IPS-NIHi11 (cell line): Measurements from ENCODE around the gene ACTBL2.

Experiments used
- DNase-seq: peaks from one replicate; pipeline ENCODE4 v3.0.0; 2012; ENCODE audit warnings: mixed read lengths, low spot score

The ACTBL2 gene

DNA sequence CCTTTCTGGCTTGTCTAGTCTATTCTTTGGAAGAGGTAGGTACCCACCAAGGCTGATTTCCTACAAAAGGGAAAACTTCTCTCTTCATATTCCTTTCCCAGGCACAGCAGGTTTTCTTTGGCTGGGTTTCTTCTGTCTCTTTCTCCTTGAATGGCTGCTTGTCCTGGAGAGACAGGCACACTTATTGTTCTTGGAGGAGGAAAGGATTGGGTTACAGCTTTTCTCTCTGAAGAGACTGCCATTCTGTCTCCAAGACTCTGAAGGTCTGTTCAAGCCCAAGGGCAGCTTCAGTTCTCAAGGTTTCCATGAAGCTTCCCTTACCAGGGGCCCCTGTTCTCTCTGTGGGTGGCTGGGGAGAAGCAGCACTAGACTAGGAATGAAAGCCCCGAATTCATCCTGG, 33.9 kb downstream of the ACTBL2 start:
- no peak for DNase-seq

GRCh38 chr5:57448287-57448686, 34.3 kb downstream of the ACTBL2 start:
- DNase-seq, result no peak

DNA sequence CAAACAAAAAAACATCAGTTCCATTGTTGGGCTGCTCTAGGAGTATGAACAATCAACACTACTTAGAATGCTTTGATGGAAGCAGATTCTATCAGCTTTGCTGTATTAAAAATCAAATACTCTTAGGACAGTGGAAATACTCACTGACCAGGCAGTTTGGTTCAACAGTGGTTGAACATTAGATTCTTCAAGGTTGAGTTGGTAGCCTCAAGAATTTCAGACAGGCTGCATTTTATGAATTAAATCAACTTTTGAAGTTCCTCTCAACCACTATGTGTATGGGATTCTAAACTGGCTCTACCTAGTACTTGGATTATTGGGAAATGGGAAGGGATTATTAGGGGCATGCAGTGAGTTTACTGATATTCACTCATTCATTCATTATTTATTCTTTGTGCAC, 35.0 kb downstream of the ACTBL2 start:
- DNase-seq, result no peak

DNA sequence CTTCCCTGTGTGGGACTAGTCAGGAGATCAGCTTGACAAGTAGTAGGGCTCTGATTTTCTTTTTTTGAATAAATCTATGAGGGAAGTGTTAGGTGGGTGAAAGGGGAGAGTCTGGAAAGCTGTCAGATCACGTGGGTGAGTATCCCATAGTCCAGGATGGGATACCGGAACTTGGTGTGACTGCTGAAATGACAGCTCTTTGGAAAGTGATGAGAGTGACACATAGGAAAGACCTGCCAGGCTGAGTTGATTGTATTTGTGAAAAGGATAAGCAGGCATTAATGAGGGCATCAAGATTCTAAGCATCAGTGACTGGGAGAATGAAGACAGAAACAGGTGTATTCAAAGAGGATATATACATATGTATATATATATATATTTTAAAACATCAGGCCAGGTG, 35.6 kb downstream of the ACTBL2 start:
- DNase-seq, result no peak

GRCh38 chr5:57445705-57446037, 36.9 kb downstream of the ACTBL2 start:
- DNase-seq, result no peak

DNA sequence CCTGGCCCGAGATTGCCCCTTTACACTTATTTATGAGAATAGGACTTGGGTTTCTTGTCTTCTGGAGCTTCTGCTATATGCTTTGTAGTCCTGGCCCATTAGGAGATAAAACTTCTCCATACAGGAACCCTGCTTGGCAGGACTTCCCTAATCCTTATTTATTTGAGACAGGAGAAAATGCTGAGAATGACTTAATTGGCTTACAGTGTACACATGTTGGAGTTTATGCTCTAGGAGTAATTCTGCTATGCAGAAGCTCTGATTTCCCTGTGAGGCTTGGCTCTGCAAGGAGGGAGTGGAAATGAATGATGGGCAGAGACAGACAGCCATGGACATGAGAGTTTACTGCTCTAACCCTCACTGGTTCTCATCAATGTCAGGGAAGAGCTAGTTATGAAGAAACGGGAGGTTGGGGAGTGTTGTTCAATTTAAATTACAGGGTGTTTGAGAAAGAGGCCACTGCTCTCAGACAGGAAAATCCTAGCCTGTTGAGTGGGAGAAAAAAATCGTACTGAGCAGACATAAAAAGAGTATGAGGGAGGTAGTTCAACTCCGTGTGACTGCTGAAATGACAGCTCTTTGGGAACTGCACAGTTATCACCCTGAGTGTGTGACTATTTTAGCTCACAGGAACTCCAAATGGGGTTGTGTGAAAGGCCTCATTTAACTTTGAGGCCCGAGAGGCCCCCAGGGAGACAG, 37.5 kb downstream of the ACTBL2 start:
- no peak for DNase-seq

GRCh38 chr5:57442080-57442839, 40.4 kb downstream of the ACTBL2 start:
- no peak for DNase-seq

- no peak for DNase-seq
Observed at GRCh38 chr5:57441557-57441956, 41.1 kb downstream of the ACTBL2 start.

GRCh38 chr5:57439601-57440000, 43.0 kb downstream of the ACTBL2 start:
- no peak for DNase-seq

GRCh38 chr5:57437976-57438805, 44.4 kb downstream of the ACTBL2 start:
- no peak for DNase-seq

DNA sequence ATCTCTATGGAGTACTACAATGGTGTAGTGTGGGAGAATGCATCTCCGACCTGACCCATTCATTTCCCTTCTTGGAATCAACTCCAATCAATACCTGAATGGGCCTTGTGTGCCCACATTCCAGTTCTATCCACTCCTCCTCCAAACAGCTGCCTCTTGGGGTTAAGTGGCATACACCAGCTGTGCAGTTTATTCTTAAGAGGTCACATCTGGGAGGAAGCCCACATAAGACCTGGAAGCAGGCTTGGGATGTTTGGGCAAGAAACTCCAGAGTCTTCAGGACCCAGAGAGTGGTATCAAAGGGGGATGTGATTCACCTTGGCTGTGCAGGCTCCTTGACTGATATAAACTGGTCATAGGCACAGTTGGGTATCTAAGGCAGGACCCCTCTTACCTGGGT, 46.0 kb downstream of the ACTBL2 start:
- DNase-seq, result no peak

DNA sequence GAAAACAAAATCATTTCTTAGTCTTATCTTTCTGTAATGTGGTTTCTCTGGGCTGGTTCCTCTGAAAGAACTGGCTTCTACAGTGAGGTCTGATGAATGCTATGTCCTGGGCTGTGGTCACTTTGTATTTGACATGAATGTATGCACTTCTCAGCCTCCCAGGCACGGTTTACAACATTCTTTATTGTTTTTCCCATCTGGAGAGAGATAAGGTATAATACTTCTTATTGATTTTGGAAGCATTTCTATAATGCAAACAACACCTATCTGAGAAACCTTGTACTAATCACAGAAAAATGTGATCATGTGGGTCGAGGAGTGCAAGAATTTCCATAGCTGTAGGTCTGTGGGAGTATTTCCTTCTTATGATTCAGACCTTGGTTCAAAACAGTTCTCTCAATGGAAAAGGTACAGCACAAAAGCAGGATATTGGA, 46.9 kb downstream of the ACTBL2 start:
- DNase-seq, result no peak

DNA sequence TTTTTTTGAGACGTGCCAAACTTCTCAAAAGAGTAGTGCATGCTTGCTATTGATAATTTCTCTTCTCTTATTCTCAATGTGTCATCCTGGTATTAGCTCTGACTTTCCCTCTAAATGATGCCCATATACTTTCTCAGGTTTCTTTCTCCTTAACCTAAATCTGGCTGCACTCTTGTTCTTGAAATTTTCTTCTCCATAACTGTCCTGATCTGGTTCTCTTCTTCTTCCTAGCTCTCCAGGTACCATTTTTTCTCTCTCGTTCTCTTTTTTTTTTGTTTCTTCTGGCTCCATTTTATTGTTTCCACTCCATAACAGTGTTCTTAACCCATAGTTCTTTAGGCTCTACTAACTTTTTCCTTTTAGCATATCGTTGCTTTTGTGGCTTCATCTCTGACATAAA, 47.9 kb downstream of the ACTBL2 start:
- no peak for DNase-seq

DNA sequence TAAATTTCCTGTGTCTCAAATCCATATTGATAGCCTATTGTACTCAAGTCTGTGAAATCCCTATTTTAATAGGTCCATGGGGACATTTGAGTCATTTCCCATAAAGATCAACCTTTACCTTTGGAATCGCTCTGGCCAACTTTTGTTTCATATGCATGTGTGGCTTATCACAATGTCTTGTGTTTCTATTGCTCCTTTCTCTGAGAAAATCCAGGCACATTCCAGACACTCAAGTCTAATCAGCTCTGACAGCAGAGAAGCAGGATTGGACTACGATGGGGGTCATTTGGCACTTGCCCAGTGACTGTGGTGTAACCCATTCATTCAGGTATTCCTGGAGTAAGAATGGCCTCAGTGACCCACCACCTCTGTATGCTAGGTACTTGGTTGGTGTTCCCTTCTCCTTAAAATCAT, 48.4 kb downstream of the ACTBL2 start:
- no peak for DNase-seq

DNA sequence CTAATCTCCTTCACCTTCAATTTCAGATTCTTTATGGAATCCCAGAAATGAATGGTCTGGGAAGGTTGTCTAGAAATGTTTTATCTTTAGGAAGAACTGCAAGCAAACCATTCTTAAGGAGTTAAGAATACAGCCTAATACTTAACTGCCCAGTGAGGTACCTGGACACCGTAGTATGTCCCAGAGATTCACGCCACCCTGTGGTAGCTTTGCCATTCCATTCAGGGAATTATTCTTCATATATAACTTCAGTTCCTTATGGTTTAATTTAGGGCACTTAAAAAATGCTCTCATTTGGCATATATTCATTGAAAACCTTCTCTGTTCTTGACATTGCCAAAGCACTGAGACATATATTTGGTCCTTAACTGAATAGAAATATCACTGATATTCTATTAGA, 49.7 kb downstream of the ACTBL2 start:
- DNase-seq, result no peak

DNA sequence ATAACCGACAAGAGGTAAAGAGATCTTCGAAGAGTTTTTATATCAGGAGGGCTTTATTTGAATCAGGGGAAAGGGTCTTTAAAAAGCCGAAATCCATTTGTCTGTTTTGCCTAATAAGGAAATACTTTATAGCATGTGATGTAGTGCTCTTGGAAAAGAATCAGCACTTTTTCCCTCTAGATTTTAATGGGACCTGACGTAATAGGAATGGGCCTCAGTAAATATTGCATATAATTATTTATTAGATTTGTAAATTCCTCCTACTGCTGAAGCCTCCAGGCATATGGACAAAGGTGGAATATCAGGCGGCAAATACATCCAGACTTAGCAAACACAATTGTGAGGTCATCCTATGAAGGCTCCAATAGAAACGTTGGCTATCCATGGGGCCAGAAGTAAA, 50.9 kb downstream of the ACTBL2 start:
- no peak for DNase-seq
